Sigmoid colon (tissue), 4 donors: ENCODE measurements around the gene RASA2.

Source experiments
- EP300 ChIP-seq, 4 donors: sonication (generic); formaldehyde crosslinking; IDR thresholded peaks; one replicate each; pipeline ENCODE4 v1.6.1; 2017; ENCODE audit warnings: antibody characterized with exemption in 4 of 4
- POLR2A ChIP-seq, 2 donors: fragments of 450-650 bp; IDR thresholded peaks; one replicate each; pipeline ENCODE4 v1.6.1; 2016; ENCODE audit warnings: antibody characterized with exemption in 2 of 2, mild to moderate bottlenecking in 2 of 2, moderate library complexity in 2 of 2
- POLR2AphosphoS5 ChIP-seq, 4 donors: sonication (generic); formaldehyde crosslinking; IDR thresholded peaks; one replicate each; pipeline ENCODE4 v1.6.1; 2017; ENCODE audit warnings: antibody characterized with exemption in 4 of 4
- TF ChIP-seq, protein P1 (sequence below), 4 experiments: fragments of 450-650 bp in 3 of 4; fragments of 200-600 bp in 1 of 4; IDR thresholded peaks; one replicate each; pipeline ENCODE4 v1.5.1; 2016 to 2019; ENCODE audit warnings: antibody characterized with exemption in 4 of 4, mild to moderate bottlenecking in 3 of 4, moderate library complexity in 2 of 4

DNA sequence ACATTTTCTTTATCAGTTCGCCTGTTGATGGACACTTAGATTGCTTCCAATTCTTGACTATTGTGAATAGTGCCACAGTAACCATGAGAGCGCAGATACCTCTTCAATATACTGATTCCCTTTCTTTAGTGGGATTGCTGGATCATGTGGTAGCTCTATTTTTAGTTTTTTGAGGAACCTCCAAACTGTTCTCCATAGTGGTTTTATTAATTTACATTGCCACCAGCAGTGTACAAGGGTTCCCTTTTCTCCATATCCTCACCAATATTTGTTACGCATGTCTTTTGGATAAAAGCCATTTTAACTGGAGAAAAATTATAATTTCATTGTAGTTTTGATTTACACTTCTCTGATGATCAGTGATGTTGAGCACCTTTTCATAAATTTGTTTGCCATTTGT, 59.3 kb downstream of the RASA2 start:
- TF ChIP-seq, protein P1, sequence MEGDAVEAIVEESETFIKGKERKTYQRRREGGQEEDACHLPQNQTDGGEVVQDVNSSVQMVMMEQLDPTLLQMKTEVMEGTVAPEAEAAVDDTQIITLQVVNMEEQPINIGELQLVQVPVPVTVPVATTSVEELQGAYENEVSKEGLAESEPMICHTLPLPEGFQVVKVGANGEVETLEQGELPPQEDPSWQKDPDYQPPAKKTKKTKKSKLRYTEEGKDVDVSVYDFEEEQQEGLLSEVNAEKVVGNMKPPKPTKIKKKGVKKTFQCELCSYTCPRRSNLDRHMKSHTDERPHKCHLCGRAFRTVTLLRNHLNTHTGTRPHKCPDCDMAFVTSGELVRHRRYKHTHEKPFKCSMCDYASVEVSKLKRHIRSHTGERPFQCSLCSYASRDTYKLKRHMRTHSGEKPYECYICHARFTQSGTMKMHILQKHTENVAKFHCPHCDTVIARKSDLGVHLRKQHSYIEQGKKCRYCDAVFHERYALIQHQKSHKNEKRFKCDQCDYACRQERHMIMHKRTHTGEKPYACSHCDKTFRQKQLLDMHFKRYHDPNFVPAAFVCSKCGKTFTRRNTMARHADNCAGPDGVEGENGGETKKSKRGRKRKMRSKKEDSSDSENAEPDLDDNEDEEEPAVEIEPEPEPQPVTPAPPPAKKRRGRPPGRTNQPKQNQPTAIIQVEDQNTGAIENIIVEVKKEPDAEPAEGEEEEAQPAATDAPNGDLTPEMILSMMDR (IDR thresholded peaks at IDR 0.05): no peak
- no peak for TF ChIP-seq EP300 (IDR thresholded peaks at IDR 0.05)
- no peak for TF ChIP-seq POLR2A (IDR thresholded peaks at IDR 0.05)
- TF ChIP-seq POLR2AphosphoS5 (IDR thresholded peaks at IDR 0.05): no peak
